ENCODE results near the gene EHHADH. TPM values are rescaled to one million over a fixed set of nuclear protein-coding genes. Genes with fewer than 3 reads are reported as not detected.

Gene EHHADH
- total RNA-seq, 4 donors from 2014 or later = 4.8 to 7.1 (median 6.3) TPM

DNA sequence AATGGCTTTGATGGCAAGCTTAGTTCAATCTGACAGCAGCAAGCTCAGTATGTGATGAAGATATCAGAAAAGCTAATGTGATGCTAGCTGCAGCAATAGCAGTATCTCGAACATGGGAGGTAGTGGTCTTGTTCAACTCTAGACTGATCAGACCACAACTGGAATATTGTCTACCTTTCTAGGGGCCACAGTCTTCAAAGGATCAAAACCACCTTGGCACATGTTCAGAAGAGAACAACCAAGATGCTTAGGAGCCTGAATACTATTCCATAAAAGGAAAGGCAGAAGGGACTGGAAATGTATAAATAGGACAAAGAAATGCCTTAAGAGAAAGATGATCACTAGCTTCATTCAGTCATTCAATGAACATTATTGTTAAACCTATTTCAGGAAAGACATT lies 103.3 kb downstream of the EHHADH start:
- no peak for DNase-seq (ENCODE audit: low spot score in 2 of 2)
- Histone ChIP-seq H3K27ac (no peak overlapping the region), H3K9me3 (no peaks in the 10 kb centered on the region), H3K36me3 (no peaks in the 10 kb centered on the region), H3K4me3 (no peak overlapping the region), H3K27me3 (peaks cover 8% of the 10 kb centered on the region), H3K4me1 (peaks cover 25% of the 10 kb centered on the region)
- TF ChIP-seq POLR2A (IDR thresholded peaks at IDR 0.05) = no peak
- TF ChIP-seq POLR2AphosphoS5 (IDR thresholded peaks at IDR 0.05) = no peak
- no peak for TF ChIP-seq EP300 (IDR thresholded peaks at IDR 0.05)
- no peak for TF ChIP-seq CTCF (IDR thresholded peaks at IDR 0.05)
- 82% methylated on average over 1 of the region's 1 CpG for WGBS

DNA sequence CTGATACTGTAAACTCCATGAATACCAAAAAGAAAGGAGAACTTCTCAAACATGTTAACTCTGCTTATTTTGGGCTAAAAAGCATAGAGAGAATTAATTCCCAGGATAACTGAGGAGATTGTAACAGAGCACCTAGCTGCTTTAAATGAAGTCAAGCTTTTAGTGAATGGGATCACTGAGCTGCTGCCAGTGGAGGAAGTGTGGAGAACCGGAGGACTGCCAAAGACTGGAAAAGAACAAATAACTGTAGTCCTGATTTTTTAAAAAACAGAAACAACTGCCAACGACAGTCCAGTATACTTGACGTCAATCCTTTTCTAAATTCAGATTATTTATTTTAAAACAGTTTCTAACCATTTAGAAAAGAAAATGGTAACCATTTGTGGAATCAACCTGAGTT lies 104.3 kb downstream of the EHHADH start:
- no peaks in the 10 kb centered on the region for H3K9me3 ChIP-seq
- peaks cover 25% of the 10 kb centered on the region for H3K4me1 ChIP-seq
- no peaks in the 10 kb centered on the region for H3K36me3 ChIP-seq
- H3K27ac ChIP-seq = no peak overlapping the region
- H3K27me3 ChIP-seq = peaks cover 8% of the 10 kb centered on the region
- H3K4me3 ChIP-seq = no peak overlapping the region
- DNase-seq (ENCODE audit: low spot score in 2 of 2) = no peak
- TF ChIP-seq POLR2AphosphoS5 (IDR thresholded peaks at IDR 0.05) (no peak), CTCF (IDR thresholded peaks at IDR 0.05) (no peak), EP300 (IDR thresholded peaks at IDR 0.05) (no peak), POLR2A (IDR thresholded peaks at IDR 0.05) (no peak)
- 54% methylated on average over 3 of the region's 3 CpGs for WGBS

- Histone ChIP-seq H3K27ac (no peak overlapping the region), H3K36me3 (no peaks in the 10 kb centered on the region), H3K9me3 (no peaks in the 10 kb centered on the region), H3K27me3 (peaks cover 6% of the 10 kb centered on the region), H3K4me1 (no peaks in the 10 kb centered on the region), H3K4me3 (no peak overlapping the region)
- no peak for DNase-seq (ENCODE audit: low spot score in 2 of 2)
- TF ChIP-seq CTCF (IDR thresholded peaks at IDR 0.05) (no peak), EP300 (IDR thresholded peaks at IDR 0.05) (no peak), POLR2A (IDR thresholded peaks at IDR 0.05) (no peak), POLR2AphosphoS5 (IDR thresholded peaks at IDR 0.05) (no peak)
- whole genome bisulfite sequencing = 90% methylated on average over 6 of the region's 6 CpGs
These were observed 108.3 kb downstream of the EHHADH start for GRCh38 chr3:185145511-185145910.

- Histone ChIP-seq H3K9me3 (no peaks in the 10 kb centered on the region), H3K36me3 (no peaks in the 10 kb centered on the region), H3K4me3 (no peak overlapping the region), H3K4me1 (no peaks in the 10 kb centered on the region), H3K27ac (no peak overlapping the region), H3K27me3 (peaks cover 6% of the 10 kb centered on the region)
- WGBS = 97% methylated on average over 3 of the region's 3 CpGs
- no peak for TF ChIP-seq POLR2A (IDR thresholded peaks at IDR 0.05)
- TF ChIP-seq POLR2AphosphoS5 (IDR thresholded peaks at IDR 0.05) = no peak
- no peak for TF ChIP-seq EP300 (IDR thresholded peaks at IDR 0.05)
- no peak for TF ChIP-seq CTCF (IDR thresholded peaks at IDR 0.05)
- no peak for DNase-seq (ENCODE audit: low spot score in 2 of 2)
These were observed 109.1 kb downstream of the EHHADH start for GRCh38 chr3:185144784-185145183.

Other genes with a start within 250 kb of the EHHADH start
- 1 to 10 TPM; 3.6 to 8.5 (median 5.0) TPM for gene C3orf70, start 101.0 kb downstream of the EHHADH start, total RNA-seq
- gene MAP3K13, start 109.1 kb upstream of the EHHADH start, total RNA-seq = 10 to 100 TPM; 18.0 to 19.6 (median 18.6) TPM
- 10 to 100 TPM; 36.4 to 42.8 (median 36.7) TPM for gene TMEM41A, start 245.0 kb upstream of the EHHADH start, total RNA-seq